Activated CD8-positive, alpha-beta memory T cell treated with anti-CD3 and anti-CD28 coated beads, Interleukin-2, amount 50 U/mL, for 24 hours (primary cell): ENCODE results near the gene CDR2.
"Not testable (repeated sequence)": the region's sequence is repeated elsewhere in the genome, so short reads cannot be mapped to it uniquely, and the experiment has no call there.

Experiments used
- DNase-seq: peaks from one replicate; pipeline ENCODE4 v3.0.0-alpha.2; 2020; ENCODE audit errors: extremely low read depth

Gene CDR2

DNA sequence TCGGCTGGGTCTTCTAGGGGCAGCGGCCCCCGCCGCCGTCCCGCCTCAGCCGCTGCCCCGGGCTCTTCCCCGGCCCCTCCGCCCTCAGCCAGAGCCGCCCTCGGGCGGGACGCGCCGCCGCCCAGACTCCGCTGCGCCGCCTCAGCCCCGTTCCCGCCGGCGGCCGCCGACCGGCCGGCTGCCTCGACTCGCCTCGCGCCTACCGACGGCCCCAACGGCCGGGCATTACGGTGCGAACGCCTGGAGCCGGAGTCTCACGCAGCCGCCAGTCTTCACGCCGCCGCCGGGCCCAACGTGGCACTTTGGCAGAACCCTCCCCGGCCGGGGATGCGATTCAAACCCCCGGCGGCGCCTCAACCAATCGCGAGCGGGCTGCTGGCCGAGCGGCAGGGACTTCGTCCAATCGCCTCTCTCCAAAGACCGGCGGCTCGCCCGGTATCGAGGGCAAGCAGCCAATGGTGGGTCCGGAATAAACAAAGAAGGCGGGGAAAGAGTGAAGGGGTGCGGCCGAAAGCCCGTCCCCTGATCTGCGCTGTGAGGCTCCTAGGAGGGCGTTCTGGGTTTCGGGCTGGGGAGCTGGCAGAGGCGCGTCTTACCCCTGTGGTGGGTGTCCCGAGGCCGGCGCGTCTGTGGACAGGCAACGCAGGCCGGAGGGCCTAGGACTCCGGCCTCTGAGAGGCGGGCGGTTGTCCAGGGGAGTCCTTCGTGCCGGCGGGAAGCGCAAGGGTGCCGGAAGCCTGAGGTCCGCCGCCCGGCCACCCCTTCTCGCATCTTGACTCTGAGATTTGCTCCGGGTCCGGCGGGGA lies at the start of gene CDR2:
TSS of gene CDR2 (minus strand) at position 309 of the 806 bp plus-strand sequence. CDS start 310 bp downstream, outside the sequence.
- peak; percentile 96 for DNase-seq

DNA sequence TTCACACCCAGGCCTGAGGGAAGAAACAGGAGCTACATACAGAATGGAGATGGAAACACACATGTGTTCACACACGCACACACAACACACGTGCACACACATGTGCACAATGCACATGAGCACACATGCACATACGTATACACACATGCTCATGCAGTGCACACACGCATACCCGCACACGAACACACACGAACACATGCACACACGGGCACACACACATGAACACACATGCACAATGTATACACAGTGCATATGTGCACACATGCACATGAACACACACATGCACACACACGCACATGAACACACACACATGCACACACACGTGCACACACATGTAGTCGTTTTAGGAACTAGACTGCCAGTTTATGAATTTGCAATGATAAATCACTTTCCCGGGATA lies 49.3 kb upstream of the CDR2 start:
- no peak for DNase-seq

DNA sequence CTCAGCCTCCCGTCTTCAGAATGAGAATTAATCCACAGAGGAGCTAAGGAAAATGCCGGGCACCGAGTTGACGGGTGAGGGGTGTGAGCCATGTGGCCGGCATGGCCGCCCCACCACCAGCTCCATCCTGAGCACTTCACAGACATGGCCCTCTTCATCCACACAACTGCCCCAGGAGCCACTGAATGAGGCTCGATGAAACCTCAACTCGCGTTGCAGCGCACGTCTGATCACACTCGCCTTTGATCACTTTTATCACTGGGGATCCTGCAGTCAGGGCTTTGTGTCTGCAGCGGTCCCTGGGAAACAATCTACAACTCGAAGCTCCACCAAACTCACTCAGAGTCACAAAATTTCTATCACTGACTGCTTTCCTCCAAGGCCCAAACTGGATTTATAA lies 46.7 kb upstream of the CDR2 start:
- no peak for DNase-seq

- DNase-seq = no peak
These were observed 46.3 kb upstream of the CDR2 start for GRCh38 chr16:22420606-22421135.

- no peak for DNase-seq
These were observed 45.5 kb upstream of the CDR2 start for GRCh38 chr16:22419908-22420307.

GRCh38 chr16:22418826-22419225 lies 44.4 kb upstream of the CDR2 start:
- no peak for DNase-seq

GRCh38 chr16:22417798-22418197 lies 43.4 kb upstream of the CDR2 start:
- not testable (repeated sequence) for DNase-seq

GRCh38 chr16:22417019-22417418 lies 42.6 kb upstream of the CDR2 start:
- no peak for DNase-seq

- no peak for DNase-seq
These were observed 39.4 kb upstream of the CDR2 start for GRCh38 chr16:22413819-22414218.

DNA sequence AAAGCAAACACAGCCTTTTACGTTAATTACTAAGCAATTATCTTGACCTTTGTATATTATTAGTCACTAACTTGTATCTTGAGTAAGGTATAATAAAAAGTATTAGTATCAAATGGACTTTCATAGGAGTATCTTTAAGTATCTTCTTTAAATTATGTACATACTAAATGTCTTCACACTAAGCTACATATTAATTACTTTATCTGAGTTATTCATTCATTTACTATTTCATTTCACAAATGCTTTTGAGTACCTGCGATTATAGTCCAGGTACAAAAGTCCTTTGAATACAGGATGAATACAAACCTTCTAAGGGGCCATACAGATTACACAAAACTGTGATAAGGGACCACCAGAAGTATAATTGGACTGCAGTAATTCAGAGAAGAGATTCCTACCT lies 33.1 kb upstream of the CDR2 start:
- no peak for DNase-seq

GRCh38 chr16:22402191-22402590 lies 27.8 kb upstream of the CDR2 start:
- no peak for DNase-seq

DNA sequence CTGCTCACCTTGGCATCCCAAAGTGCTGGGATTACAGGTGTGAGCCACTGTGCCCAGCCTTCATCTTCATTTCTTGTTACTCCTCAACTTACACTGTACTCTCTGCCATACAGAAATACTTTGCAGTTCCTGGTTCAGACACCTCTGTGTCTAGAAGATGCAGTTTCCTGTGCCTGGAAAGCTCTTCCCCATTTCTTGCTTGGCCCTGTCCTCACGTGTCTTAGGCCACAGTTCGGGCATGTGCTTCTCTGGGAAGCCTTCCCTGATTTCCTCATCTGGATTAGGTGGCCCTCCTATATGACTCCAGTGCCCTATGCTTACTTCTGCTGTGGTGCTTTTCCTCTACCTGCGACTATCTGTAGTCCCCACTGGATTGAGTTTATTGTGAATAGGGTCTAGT lies 26.5 kb upstream of the CDR2 start:
- DNase-seq = no peak

- DNase-seq = no peak
These were observed 23.5 kb upstream of the CDR2 start for GRCh38 chr16:22397931-22398330.

GRCh38 chr16:22397464-22397863 lies 23.0 kb upstream of the CDR2 start:
- DNase-seq = no peak

- no peak for DNase-seq
These were observed 21.5 kb upstream of the CDR2 start for GRCh38 chr16:22395960-22396359.

- no peak for DNase-seq
These were observed 19.7 kb upstream of the CDR2 start for GRCh38 chr16:22394121-22394520.

GRCh38 chr16:22388101-22388644 lies 13.8 kb upstream of the CDR2 start:
- DNase-seq = no peak

- DNase-seq = no peak
These were observed 12.6 kb upstream of the CDR2 start for GRCh38 chr16:22386976-22387375.

- no peak for DNase-seq
These were observed 10.8 kb upstream of the CDR2 start for GRCh38 chr16:22385196-22385595.

- no peak for DNase-seq
These were observed 9.4 kb upstream of the CDR2 start for GRCh38 chr16:22383827-22384226.

DNA sequence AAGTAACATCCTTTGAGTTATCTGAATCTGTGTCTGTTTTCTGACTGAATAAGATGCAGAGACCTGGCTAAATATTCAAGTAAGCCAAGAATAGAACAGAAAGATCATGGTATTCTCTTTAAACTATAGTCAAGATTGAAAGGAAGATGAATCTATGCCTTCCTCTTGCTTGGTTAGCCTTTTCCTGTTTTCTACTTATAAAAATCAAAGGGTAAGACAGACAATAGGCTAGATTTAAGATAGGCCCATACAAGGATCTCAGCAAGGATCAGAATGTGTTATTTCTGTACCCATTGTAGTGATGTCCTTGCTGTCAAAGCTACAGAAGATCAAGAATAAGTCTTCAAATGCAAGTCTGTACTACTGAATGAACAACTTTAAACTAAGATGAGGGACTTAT lies 7.0 kb upstream of the CDR2 start:
- DNase-seq = no peak

GRCh38 chr16:22380529-22380928 lies 6.1 kb upstream of the CDR2 start:
- DNase-seq = no peak

- DNase-seq = no peak
These were observed 5.2 kb upstream of the CDR2 start for GRCh38 chr16:22379656-22380055.
